Measurements from ENCODE around the gene CIB2.

CIB2 gene

DNA sequence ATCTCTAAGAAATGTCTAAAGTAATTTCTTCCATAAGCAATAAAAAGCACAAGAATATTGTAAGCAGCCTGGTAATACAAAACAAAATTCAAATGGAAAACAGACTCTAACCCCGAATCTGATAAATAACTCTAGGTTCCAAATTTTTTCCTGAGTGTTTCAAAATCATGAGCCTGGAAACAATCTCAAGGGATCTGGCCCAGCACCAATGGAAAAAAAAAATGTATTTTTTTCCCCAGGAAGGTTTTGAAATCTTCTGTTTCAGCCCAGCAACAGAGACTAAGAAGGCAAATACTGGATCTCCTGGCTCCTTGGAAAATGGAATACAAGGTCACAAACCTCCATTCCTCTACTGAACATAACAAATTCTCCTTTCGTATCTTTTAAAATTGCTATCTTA lies 66.7 kb downstream of the CIB2 start:
- DNase-seq = no peak

GRCh38 chr15:78063970-78064385 lies 67.3 kb downstream of the CIB2 start:
- DNase-seq = no peak

DNA sequence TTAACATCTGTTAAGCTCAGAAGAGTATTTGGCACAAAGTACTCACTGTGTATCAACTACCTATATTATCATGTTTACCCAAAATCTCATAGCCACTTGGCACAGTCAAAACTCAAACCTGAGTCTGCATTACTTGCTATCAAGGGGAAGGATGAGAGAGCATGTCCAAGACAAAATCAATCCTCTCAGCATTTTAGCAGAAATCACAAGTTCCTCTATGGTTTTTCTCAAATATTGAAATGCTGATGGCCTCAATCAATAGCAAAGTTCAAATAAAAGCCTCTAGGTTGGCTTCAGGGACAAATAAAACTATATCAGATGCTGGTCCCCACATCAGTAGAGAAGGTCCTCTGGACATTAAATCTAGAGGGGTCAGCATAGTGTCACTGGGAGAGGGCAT lies 68.0 kb downstream of the CIB2 start:
- DNase-seq = no peak

DNA sequence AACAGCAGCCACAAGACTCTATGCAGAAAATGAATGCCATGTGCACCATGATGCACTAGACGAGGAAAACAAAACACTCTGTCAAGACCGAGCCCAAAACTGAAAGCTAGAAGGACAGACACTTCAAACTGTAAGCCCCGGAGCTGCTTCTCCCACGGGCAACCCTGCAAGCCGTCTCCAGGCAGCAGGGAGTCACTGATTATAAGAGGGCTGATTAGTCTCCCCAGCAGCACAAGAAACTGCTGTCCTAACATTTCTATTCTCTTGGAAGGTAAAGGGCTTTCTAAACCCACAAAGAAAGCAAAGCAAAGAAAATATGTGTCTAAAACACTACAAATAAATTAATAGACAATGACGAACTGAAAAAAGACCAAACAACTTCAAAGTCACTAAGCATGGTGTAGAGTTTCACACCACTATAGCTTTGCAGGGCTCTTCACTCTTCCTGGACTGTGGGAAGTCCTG lies 69.2 kb downstream of the CIB2 start:
- peak in 1 of 2 experiments; percentile 7 for DNase-seq

DNA sequence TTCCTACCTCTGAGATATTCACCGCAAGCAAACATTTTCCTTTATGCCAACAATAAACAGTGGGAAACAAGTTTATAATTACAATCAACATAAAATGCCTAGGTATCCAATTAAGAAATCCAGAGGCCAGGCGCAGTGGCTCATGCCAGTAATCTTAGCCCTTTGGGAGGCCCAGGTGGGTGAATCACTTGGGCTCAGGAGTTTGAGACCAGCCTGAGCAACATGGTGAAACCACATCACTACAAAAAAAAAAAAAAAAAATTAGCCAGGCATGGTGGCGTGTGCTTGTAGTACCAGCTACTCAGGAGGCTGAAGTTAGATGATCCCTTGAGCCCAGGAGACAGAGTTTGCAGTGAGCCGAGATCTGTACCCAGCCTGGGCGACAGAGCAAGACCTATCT lies 71.0 kb downstream of the CIB2 start:
- DNase-seq = peak in 1 of 2 experiments; percentile 21

- no peak for DNase-seq
Measured at GRCh38 chr15:78059110-78059839, 72.0 kb downstream of the CIB2 start.

DNA sequence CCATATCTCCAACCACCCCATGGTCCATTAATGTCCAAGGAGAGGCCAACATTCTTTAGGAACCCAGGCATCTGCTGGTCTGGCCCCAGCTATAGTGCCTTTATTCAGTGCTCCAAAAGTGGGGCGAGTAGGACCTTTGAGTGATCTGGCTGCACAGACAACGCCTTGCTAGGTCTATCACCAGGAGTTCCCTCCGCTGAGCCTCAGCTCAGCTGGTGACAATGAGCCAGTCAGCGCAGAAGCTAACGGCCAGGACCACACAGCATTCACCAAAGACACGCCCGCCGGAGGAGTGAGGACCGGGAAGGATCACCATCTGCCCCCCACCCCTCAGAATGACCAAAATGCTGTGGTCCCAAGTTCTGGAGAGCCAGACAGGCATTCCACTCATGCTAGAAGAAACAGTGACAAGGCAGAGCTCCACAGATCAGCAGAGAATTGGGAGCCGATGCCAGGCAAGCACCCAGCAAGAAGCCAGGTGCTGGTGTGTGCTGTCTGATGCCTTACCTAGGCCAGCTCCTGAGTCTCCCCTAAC lies 72.8 kb downstream of the CIB2 start:
- peak in 1 of 2 experiments; percentile 3 for DNase-seq

GRCh38 chr15:78057803-78058202 lies 73.4 kb downstream of the CIB2 start:
- DNase-seq = no peak

DNA sequence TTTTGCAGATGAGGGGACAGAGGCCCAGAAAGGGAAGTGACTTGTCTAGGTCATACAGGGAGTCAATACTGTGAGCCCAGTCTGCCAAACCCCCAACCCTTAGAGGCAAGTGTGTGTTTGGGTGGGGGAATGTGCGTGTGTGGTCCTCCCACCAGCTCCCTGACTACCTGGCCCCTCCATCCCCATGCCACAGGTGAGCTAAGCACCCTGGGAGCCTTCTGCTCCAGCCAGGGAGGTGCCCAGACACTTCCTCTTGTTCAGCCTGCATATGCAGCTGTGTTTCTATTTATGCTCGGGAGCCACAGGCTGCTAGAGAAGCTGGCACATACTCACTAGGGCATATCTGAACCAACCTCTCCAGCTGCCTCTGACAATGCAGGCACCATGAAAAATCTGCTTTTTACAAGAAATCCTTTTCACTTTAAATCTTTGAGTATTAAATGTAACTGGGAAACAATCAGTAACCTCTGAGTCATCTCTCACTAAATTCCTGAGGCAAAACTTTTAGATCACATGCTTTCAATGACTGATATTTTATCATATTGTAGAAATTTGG lies 74.5 kb downstream of the CIB2 start:
- DNase-seq = peak in 1 of 2 experiments; percentile 21

GRCh38 chr15:78055919-78056713 lies 75.1 kb downstream of the CIB2 start:
- DNase-seq = peak; percentile 56 to 81

DNA sequence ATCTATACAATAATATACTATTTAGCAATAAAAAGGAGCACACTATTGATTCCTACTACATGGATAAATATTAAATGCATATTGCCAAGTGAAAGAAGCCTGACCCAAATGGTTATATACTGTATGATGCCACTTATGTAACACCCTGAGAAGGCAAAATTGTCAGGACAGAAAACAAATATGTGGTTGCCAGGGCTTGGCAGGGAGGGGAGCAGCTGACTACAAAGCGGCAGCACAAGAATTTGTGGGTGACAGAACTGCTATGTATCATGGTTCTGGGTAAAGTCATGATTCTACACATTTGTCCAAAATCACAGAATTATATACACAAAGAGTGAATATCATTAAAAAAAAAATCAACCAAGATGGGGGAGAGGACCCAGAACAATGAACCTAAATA lies 76.3 kb downstream of the CIB2 start:
- no peak for DNase-seq
